Renal cortical epithelial cell (primary cell): ENCODE results near the gene FUZ. TPM values are rescaled to one million over a fixed set of nuclear protein-coding genes. Genes with fewer than 3 reads are reported as not detected.
A peak's percentile ranks its signal among the peaks of the same experiment; 100 is the strongest.

Experiments
- DNase-seq: peaks from one replicate; pipeline ENCODE4 v3.0.0-alpha.2; 2011; ENCODE audit warnings: low read depth
- total RNA-seq: library from RNA; depleted of rRNA; stranded (reverse); fragments of >200 nt; gene quantifications from 2 replicates; pipeline ENCODE4 v1.2.3, GENCODE V29; 2014

Gene FUZ
- total RNA-seq, 1 donor from 2014 or later, result 24.2 TPM

GRCh38 chr19:49850487-49851342, 37.6 kb upstream of the FUZ start, which contains the start of gene PTOV1:
Gene PTOV1, plus strand, starts transcription at chr19:49851159.
- DNase-seq, result peak; percentile 78

GRCh38 chr19:49850221-49850486, 37.1 kb upstream of the FUZ start:
- DNase-seq, result no peak

GRCh38 chr19:49849433-49850220, 36.5 kb upstream of the FUZ start:
- no peak for DNase-seq

- DNase-seq, result peak; percentile 16
Observed at GRCh38 chr19:49848938-49849337, 35.8 kb upstream of the FUZ start.

- peak; percentile 94 for DNase-seq
Observed at GRCh38 chr19:49847731-49848696, 34.9 kb upstream of the FUZ start.

GRCh38 chr19:49846408-49846807, 33.3 kb upstream of the FUZ start:
- no peak for DNase-seq

GRCh38 chr19:49845414-49845813, 32.3 kb upstream of the FUZ start:
- DNase-seq, result no peak

GRCh38 chr19:49844138-49845095, 31.3 kb upstream of the FUZ start:
- DNase-seq, result peak; percentile 65

GRCh38 chr19:49843265-49843664, 30.2 kb upstream of the FUZ start:
- DNase-seq, result no peak

- DNase-seq, result no peak
Observed at GRCh38 chr19:49840736-49841249, 27.7 kb upstream of the FUZ start.

GRCh38 chr19:49840321-49840720, 27.2 kb upstream of the FUZ start:
- no peak for DNase-seq

GRCh38 chr19:49839713-49840112, 26.6 kb upstream of the FUZ start:
- no peak for DNase-seq

GRCh38 chr19:49838885-49839588, 25.9 kb upstream of the FUZ start:
- DNase-seq, result no peak

GRCh38 chr19:49837425-49837824, 24.3 kb upstream of the FUZ start:
- DNase-seq, result no peak

- DNase-seq, result no peak
Observed at GRCh38 chr19:49837009-49837310, 23.9 kb upstream of the FUZ start.

- no peak for DNase-seq
Observed at GRCh38 chr19:49836176-49837008, 23.3 kb upstream of the FUZ start.

GRCh38 chr19:49835562-49835961, 22.5 kb upstream of the FUZ start:
- DNase-seq, result no peak

- DNase-seq, result no peak
Observed at GRCh38 chr19:49833599-49833998, 20.5 kb upstream of the FUZ start.

- DNase-seq, result no peak
Observed at GRCh38 chr19:49832556-49832955, 19.5 kb upstream of the FUZ start.
